HG03066 (cell line): ENCODE data around the gene GOLM1.
A peak's percentile ranks its signal among the peaks of the same experiment; 100 is the strongest.
"Not testable (repeated sequence)": the region's sequence is repeated elsewhere in the genome, so short reads cannot be mapped to it uniquely, and the experiment has no call there.

Source experiments
- ATAC-seq: cut with Tn5 transposase; IDR thresholded peaks from one replicate; pipeline ENCODE4 v1.9.1; 2021; ENCODE audit warnings: low read depth; ENCODE audit not compliant: unreplicated experiment

Gene GOLM1

GRCh38 chr9:86098824-86099700 is at the start of gene GOLM1:
Gene GOLM1 (minus strand): TSS chr9:86099558. CDS start chr9:86079320, 20,238 bp downstream.
- ATAC-seq = peak; percentile 71

- ATAC-seq = not testable (repeated sequence)
Observed at GRCh38 chr9:86146671-86147070, 47.3 kb upstream of the GOLM1 start.

- not testable (repeated sequence) for ATAC-seq
Observed at GRCh38 chr9:86145960-86146359, 46.6 kb upstream of the GOLM1 start.

- no peak for ATAC-seq
Observed at GRCh38 chr9:86142973-86143372, 43.6 kb upstream of the GOLM1 start.

- ATAC-seq = no peak
Observed at GRCh38 chr9:86141843-86142242, 42.5 kb upstream of the GOLM1 start.

GRCh38 chr9:86135371-86135770 is 36.0 kb upstream of the GOLM1 start:
- no peak for ATAC-seq

- no peak for ATAC-seq
Observed at GRCh38 chr9:86134361-86134760, 35.0 kb upstream of the GOLM1 start.

GRCh38 chr9:86128235-86128822 is 29.0 kb upstream of the GOLM1 start:
- ATAC-seq = no peak

- no peak for ATAC-seq
Observed at GRCh38 chr9:86126998-86127972, 27.9 kb upstream of the GOLM1 start.

- no peak for ATAC-seq
Observed at GRCh38 chr9:86122311-86122710, 23.0 kb upstream of the GOLM1 start.

GRCh38 chr9:86119457-86119856 is 20.1 kb upstream of the GOLM1 start:
- ATAC-seq = no peak

- no peak for ATAC-seq
Observed at GRCh38 chr9:86116425-86116824, 17.1 kb upstream of the GOLM1 start.

GRCh38 chr9:86115886-86116285 is 16.5 kb upstream of the GOLM1 start:
- no peak for ATAC-seq

- no peak for ATAC-seq
Observed at GRCh38 chr9:86112057-86112456, 12.7 kb upstream of the GOLM1 start.

GRCh38 chr9:86102626-86103025 is 3.3 kb upstream of the GOLM1 start:
- no peak for ATAC-seq

GRCh38 chr9:86099701-86100364 is 475 bp upstream of the GOLM1 start:
- ATAC-seq = no peak

- no peak for ATAC-seq
Observed at GRCh38 chr9:86097510-86098224, 1.7 kb downstream of the GOLM1 start.

- no peak for ATAC-seq
Observed at GRCh38 chr9:86096386-86096785, 3.0 kb downstream of the GOLM1 start.

- ATAC-seq = peak; percentile 50
Observed at GRCh38 chr9:86093788-86094555, 5.4 kb downstream of the GOLM1 start.
